Breast epithelium (tissue), 3 donors: ENCODE results near the gene ADAMTS17.

Experiments
- POLR2A ChIP-seq: fragments of 450-650 bp; IDR thresholded peaks from one replicate; pipeline ENCODE4 v1.6.1; 2016; ENCODE audit warnings: antibody characterized with exemption, mild to moderate bottlenecking, moderate library complexity
- POLR2AphosphoS5 ChIP-seq, 3 donors: sonication (generic); formaldehyde crosslinking; IDR thresholded peaks; one replicate each; pipeline ENCODE4 v1.6.1; 2017; ENCODE audit warnings: antibody characterized with exemption in 3 of 3
- TF ChIP-seq, protein P1 (sequence below), 3 donors: fragments of 450-650 bp; IDR thresholded peaks; one replicate each; pipeline ENCODE4 v1.5.1; 2016 to 2017; ENCODE audit warnings: antibody characterized with exemption in 3 of 3, mild to moderate bottlenecking in 3 of 3, moderate library complexity in 3 of 3

DNA sequence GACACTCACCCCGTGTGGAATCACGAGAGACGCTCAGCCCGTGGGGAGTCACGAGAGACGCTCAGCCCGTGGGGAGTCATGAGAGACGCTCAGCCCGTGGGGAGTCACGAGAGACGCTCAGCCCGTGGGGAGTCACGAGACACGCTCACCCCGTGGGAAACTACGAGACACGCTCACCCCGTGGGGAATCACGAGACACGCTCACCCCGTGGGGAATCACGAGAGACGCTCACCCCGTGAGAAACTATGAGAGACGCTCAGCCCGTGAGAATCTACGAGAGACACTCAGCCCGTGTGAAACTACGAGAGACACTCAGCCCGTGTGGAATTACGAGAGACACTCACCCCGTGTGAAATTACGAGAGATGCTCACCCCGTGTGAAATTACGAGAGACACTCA, 49.8 kb downstream of the ADAMTS17 start:
- TF ChIP-seq, protein P1, sequence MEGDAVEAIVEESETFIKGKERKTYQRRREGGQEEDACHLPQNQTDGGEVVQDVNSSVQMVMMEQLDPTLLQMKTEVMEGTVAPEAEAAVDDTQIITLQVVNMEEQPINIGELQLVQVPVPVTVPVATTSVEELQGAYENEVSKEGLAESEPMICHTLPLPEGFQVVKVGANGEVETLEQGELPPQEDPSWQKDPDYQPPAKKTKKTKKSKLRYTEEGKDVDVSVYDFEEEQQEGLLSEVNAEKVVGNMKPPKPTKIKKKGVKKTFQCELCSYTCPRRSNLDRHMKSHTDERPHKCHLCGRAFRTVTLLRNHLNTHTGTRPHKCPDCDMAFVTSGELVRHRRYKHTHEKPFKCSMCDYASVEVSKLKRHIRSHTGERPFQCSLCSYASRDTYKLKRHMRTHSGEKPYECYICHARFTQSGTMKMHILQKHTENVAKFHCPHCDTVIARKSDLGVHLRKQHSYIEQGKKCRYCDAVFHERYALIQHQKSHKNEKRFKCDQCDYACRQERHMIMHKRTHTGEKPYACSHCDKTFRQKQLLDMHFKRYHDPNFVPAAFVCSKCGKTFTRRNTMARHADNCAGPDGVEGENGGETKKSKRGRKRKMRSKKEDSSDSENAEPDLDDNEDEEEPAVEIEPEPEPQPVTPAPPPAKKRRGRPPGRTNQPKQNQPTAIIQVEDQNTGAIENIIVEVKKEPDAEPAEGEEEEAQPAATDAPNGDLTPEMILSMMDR (IDR thresholded peaks at IDR 0.05) = no peak
- TF ChIP-seq POLR2AphosphoS5 (IDR thresholded peaks at IDR 0.05) (no peak), POLR2A (no peak)
